Astrocyte (in vitro differentiated cells and primary cell): Measurements from ENCODE around the gene PDGFRA. TPM values are rescaled to one million over a fixed set of nuclear protein-coding genes. Genes with fewer than 3 reads are reported as not detected.

Experiments used
- DNase-seq: peaks from one replicate; pipeline ENCODE4 v3.0.0-alpha.2; 2010; ENCODE audit warnings: low read depth
- FAIRE-seq: peaks from 2 replicates; lab custom pipeline; 2011; peaks lifted over from hg19 to GRCh38; lab: Jason Lieb, UNC
- H2AFZ ChIP-seq: 2 replicates; pipeline ENCODE4 v1.6.0; 2012; ENCODE audit warnings: low read depth, low read length, inconsistent platforms
- H3K27ac ChIP-seq: 2 replicates; pipeline ENCODE4 v1.5.1; 2011; ENCODE audit warnings: low read depth, low read length, inconsistent platforms
- H3K27me3 ChIP-seq: 2 replicates; pipeline ENCODE4 v1.6.0; 2011; ENCODE audit warnings: low read length, inconsistent platforms; ENCODE audit not compliant: insufficient read depth
- H3K36me3 ChIP-seq: 2 replicates; pipeline ENCODE4 v1.5.1; 2011; ENCODE audit warnings: low read length, inconsistent platforms; ENCODE audit not compliant: insufficient read depth
- H3K4me1 ChIP-seq: 2 replicates; pipeline ENCODE4 v1.5.1; 2011; ENCODE audit warnings: low read length, inconsistent platforms; ENCODE audit not compliant: insufficient read depth
- H3K4me2 ChIP-seq: 2 replicates; pipeline ENCODE4 v1.6.0; 2012; ENCODE audit warnings: low read length, inconsistent platforms
- H3K4me3 ChIP-seq: 2 replicates; pipeline ENCODE4 v1.5.1; 2011; ENCODE audit warnings: low read depth, mild to moderate bottlenecking, low read length, inconsistent platforms; ENCODE audit not compliant: insufficient read depth
- H3K79me2 ChIP-seq: 2 replicates; pipeline ENCODE4 v1.6.0; 2012; ENCODE audit warnings: mild to moderate bottlenecking, low read length, inconsistent platforms; ENCODE audit not compliant: insufficient read depth
- H3K9ac ChIP-seq: 2 replicates; pipeline ENCODE4 v1.6.0; 2012; ENCODE audit warnings: mild to moderate bottlenecking, low read length, inconsistent platforms
- H3K9me3 ChIP-seq: 2 replicates; pipeline ENCODE4 v1.5.1; 2012; ENCODE audit warnings: low read depth, mild to moderate bottlenecking, low read length, inconsistent platforms; ENCODE audit not compliant: insufficient read depth
- H4K20me1 ChIP-seq: 2 replicates; pipeline ENCODE4 v1.6.0; 2012; ENCODE audit warnings: low read length, inconsistent platforms; ENCODE audit not compliant: insufficient read depth
- H3K27ac Mint-ChIP-seq: one replicate; pipeline ENCODE4 v1.8.0; 2021; ENCODE audit warnings: mild to moderate bottlenecking, mixed read lengths; ENCODE audit not compliant: unreplicated experiment
- H3K27me3 Mint-ChIP-seq: one replicate; pipeline ENCODE4 v1.8.0; 2021; ENCODE audit warnings: low read depth, mixed read lengths; ENCODE audit not compliant: unreplicated experiment
- H3K36me3 Mint-ChIP-seq: one replicate; pipeline ENCODE4 v1.8.0; 2021; ENCODE audit warnings: low read depth, mixed read lengths; ENCODE audit not compliant: unreplicated experiment
- H3K4me1 Mint-ChIP-seq: one replicate; pipeline ENCODE4 v1.8.0; 2021; ENCODE audit warnings: low read depth, mixed read lengths; ENCODE audit not compliant: unreplicated experiment
- H3K4me3 Mint-ChIP-seq: one replicate; pipeline ENCODE4 v1.8.0; 2021; ENCODE audit warnings: mild to moderate bottlenecking, moderate library complexity, mixed read lengths; ENCODE audit not compliant: unreplicated experiment
- H3K9me3 Mint-ChIP-seq: one replicate; pipeline ENCODE4 v1.8.0; 2021; ENCODE audit warnings: mild to moderate bottlenecking, mixed read lengths; ENCODE audit not compliant: unreplicated experiment
- CTCF ChIP-seq: IDR thresholded peaks from 2 replicates; pipeline ENCODE4 v1.5.1; 2011; ENCODE audit warnings: low read depth, mild to moderate bottlenecking, inconsistent platforms, low read length, moderate library complexity; ENCODE audit not compliant: insufficient read depth
- EZH2 ChIP-seq: IDR thresholded peaks from 2 replicates; pipeline ENCODE4 v1.6.1; 2012; ENCODE audit warnings: mild to moderate bottlenecking, low read length, inconsistent platforms; ENCODE audit not compliant: insufficient read depth
- total RNA-seq: library from RNA; stranded (reverse); gene quantifications from 2 replicates; pipeline ENCODE4 v1.2.1, GENCODE V29; 2021

The PDGFRA gene
- total RNA-seq, 1 donor from 2014 or later: 9.2 TPM

- H4K20me1 ChIP-seq: peaks cover 21% of the 10 kb centered on the region
- no peaks in the 10 kb centered on the region for H3K27me3 Mint-ChIP-seq
- peaks cover 3% of the 10 kb centered on the region for H3K4me1 ChIP-seq
- H3K36me3 Mint-ChIP-seq: peaks cover 5% of the 10 kb centered on the region
- no peak overlapping the region for H3K4me3 Mint-ChIP-seq
- no peaks in the 10 kb centered on the region for H3K27me3 ChIP-seq
- peaks cover 24% of the 10 kb centered on the region for H3K79me2 ChIP-seq
- no peak for FAIRE-seq
- H3K4me2 ChIP-seq: no peak overlapping the region
- no peak overlapping the region for H2AFZ ChIP-seq
- peaks cover 4% of the 10 kb centered on the region for H3K4me1 Mint-ChIP-seq
- H3K27ac ChIP-seq: no peak overlapping the region
- H3K27ac Mint-ChIP-seq: no peak overlapping the region
- no peaks in the 10 kb centered on the region for H3K9me3 ChIP-seq
- no peak overlapping the region for H3K4me3 ChIP-seq
- no peak overlapping the region for H3K9ac ChIP-seq
- no peaks in the 10 kb centered on the region for H3K36me3 ChIP-seq
- no peak for DNase-seq
- TF ChIP-seq CTCF: no peak
- no peak for TF ChIP-seq EZH2
- no peaks in the 10 kb centered on the region for H3K9me3 Mint-ChIP-seq
Observed at GRCh38 chr4:54256491-54257486, 27.7 kb downstream of the PDGFRA start.

GRCh38 chr4:54265366-54265765 lies 36.3 kb downstream of the PDGFRA start:
- Histone ChIP-seq H3K4me1 (no peaks in the 10 kb centered on the region), H3K27ac (no peak overlapping the region), H2AFZ (no peak overlapping the region), H3K79me2 (no peaks in the 10 kb centered on the region), H3K9ac (no peak overlapping the region), H3K36me3 (no peaks in the 10 kb centered on the region), H4K20me1 (peaks cover 4% of the 10 kb centered on the region), H3K4me2 (no peak overlapping the region), H3K9me3 (no peaks in the 10 kb centered on the region), H3K4me3 (no peak overlapping the region), H3K27me3 (no peaks in the 10 kb centered on the region)
- peaks cover 3% of the 10 kb centered on the region for H3K9me3 Mint-ChIP-seq
- no peak overlapping the region for H3K27ac Mint-ChIP-seq
- no peaks in the 10 kb centered on the region for H3K27me3 Mint-ChIP-seq
- FAIRE-seq: no peak
- H3K4me1 Mint-ChIP-seq: no peaks in the 10 kb centered on the region
- H3K4me3 Mint-ChIP-seq: no peak overlapping the region
- H3K36me3 Mint-ChIP-seq: peaks cover 13% of the 10 kb centered on the region
- no peak for DNase-seq
- TF ChIP-seq CTCF: no peak
- TF ChIP-seq EZH2: no peak

GRCh38 chr4:54268151-54268550 lies 39.1 kb downstream of the PDGFRA start:
- Histone ChIP-seq H3K9ac (no peak overlapping the region), H3K4me1 (no peaks in the 10 kb centered on the region), H2AFZ (no peak overlapping the region), H3K36me3 (peaks cover 9% of the 10 kb centered on the region), H3K27ac (no peak overlapping the region), H4K20me1 (no peaks in the 10 kb centered on the region), H3K4me2 (no peak overlapping the region), H3K79me2 (no peaks in the 10 kb centered on the region), H3K27me3 (no peaks in the 10 kb centered on the region), H3K9me3 (no peaks in the 10 kb centered on the region), H3K4me3 (no peak overlapping the region)
- DNase-seq: peak; percentile 19
- Mint-ChIP-seq H3K9me3 (peaks cover 8% of the 10 kb centered on the region), H3K36me3 (peaks cover 19% of the 10 kb centered on the region), H3K27me3 (peaks cover 2% of the 10 kb centered on the region), H3K27ac (no peak overlapping the region), H3K4me1 (no peaks in the 10 kb centered on the region), H3K4me3 (no peak overlapping the region)
- no peak for FAIRE-seq
- TF ChIP-seq CTCF: no peak
- no peak for TF ChIP-seq EZH2
